Measurements from ENCODE around the gene TP53TG3B.
A peak's percentile ranks its signal among the peaks of the same experiment; 100 is the strongest.
"Not testable (repeated sequence)": the region's sequence is repeated elsewhere in the genome, so short reads cannot be mapped to it uniquely, and the experiment has no call there.

The TP53TG3B gene

GRCh38 chr16:33360541-33360940 lies at the start of gene TP53TG3B:
Gene TP53TG3B, plus strand, starts transcription at chr16:33360841. Its CDS starts 68 bp downstream, at chr16:33360909.
- not testable (repeated sequence) for DNase-seq

GRCh38 chr16:33336226-33337012 lies 24.2 kb upstream of the TP53TG3B start:
- peak; percentile 60 for DNase-seq

GRCh38 chr16:33337627-33338542 lies 22.8 kb upstream of the TP53TG3B start:
- DNase-seq: peak; percentile 48

GRCh38 chr16:33338543-33338951 lies 22.1 kb upstream of the TP53TG3B start:
- peak; percentile 31 for DNase-seq

- peak; percentile 56 for DNase-seq
These were observed 21.3 kb upstream of the TP53TG3B start for GRCh38 chr16:33339093-33340061.
